ENCODE data around the gene ABHD2. TPM values are rescaled to one million over a fixed set of nuclear protein-coding genes. Genes with fewer than 3 reads are reported as not detected.

ABHD2 gene
- total and polyA plus RNA-seq, 9 donors: 17.0 to 107 (median 89.5) TPM

GRCh38 chr15:89095073-89095472 lies 6.8 kb downstream of the ABHD2 start:
- DNase-seq: no peak
- H3K9me3 ChIP-seq: no peaks in the 10 kb centered on the region
- no peaks in the 10 kb centered on the region for H3K36me3 ChIP-seq
- intact Hi-C loops (cut with DNase I): no loop called here
- no peak overlapping the region for H3K4me3 ChIP-seq
- peaks cover 25% of the 10 kb centered on the region for H3K4me1 ChIP-seq (ENCODE audit: insufficient read depth)
- no peaks in the 10 kb centered on the region for H3K27me3 ChIP-seq
- TF ChIP-seq EP300 (IDR thresholded peaks at IDR 0.05): no peak
- TF ChIP-seq, protein P1, sequence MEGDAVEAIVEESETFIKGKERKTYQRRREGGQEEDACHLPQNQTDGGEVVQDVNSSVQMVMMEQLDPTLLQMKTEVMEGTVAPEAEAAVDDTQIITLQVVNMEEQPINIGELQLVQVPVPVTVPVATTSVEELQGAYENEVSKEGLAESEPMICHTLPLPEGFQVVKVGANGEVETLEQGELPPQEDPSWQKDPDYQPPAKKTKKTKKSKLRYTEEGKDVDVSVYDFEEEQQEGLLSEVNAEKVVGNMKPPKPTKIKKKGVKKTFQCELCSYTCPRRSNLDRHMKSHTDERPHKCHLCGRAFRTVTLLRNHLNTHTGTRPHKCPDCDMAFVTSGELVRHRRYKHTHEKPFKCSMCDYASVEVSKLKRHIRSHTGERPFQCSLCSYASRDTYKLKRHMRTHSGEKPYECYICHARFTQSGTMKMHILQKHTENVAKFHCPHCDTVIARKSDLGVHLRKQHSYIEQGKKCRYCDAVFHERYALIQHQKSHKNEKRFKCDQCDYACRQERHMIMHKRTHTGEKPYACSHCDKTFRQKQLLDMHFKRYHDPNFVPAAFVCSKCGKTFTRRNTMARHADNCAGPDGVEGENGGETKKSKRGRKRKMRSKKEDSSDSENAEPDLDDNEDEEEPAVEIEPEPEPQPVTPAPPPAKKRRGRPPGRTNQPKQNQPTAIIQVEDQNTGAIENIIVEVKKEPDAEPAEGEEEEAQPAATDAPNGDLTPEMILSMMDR (IDR thresholded peaks at IDR 0.05): no peak
- TF ChIP-seq POLR2A (IDR thresholded peaks at IDR 0.05): no peak
- 89 to 95% (median 94%) methylated on average over 5 of the region's 5 CpGs for WGBS, 3 donors
- peak overlapping the region in 1 of 2 donors; percentile 91 for H3K27ac ChIP-seq

GRCh38 chr15:89095556-89095955 lies 7.3 kb downstream of the ABHD2 start:
- no peaks in the 10 kb centered on the region for H3K36me3 ChIP-seq
- no peaks in the 10 kb centered on the region for H3K27me3 ChIP-seq
- H3K9me3 ChIP-seq: no peaks in the 10 kb centered on the region
- no peak for TF ChIP-seq EP300 (IDR thresholded peaks at IDR 0.05)
- TF ChIP-seq POLR2A (IDR thresholded peaks at IDR 0.05): no peak
- TF ChIP-seq, protein P1 (IDR thresholded peaks at IDR 0.05): no peak
- peaks cover 25% of the 10 kb centered on the region for H3K4me1 ChIP-seq (ENCODE audit: insufficient read depth)
- WGBS, 3 donors: 36 to 61% (median 41%) methylated on average over 8 of the region's 8 CpGs
- no peak for DNase-seq
- H3K4me3 ChIP-seq: no peak overlapping the region
- intact Hi-C loops (cut with DNase I): no loop called here
- peak overlapping the region in 1 of 2 donors; percentile 91 for H3K27ac ChIP-seq

DNA sequence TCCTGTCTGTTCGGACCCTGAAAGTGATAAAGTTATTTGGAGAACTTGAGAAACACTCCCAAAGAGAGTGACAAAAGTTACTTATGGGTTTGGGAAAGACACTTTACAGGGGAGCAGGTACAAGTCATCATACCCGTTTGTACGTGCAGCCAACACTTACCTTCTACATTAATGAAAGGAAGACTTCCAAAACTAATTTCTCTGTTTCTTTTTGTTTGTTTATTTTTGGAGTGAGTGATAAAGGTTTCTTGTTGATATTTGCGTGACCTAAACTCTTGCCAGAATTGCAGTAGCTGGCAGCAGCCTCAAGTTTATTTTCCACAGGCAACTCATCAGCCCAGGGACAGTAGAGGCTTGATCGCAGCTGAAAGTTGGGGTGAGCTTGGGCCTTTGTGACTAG lies 8.4 kb downstream of the ABHD2 start:
- no peaks in the 10 kb centered on the region for H3K27me3 ChIP-seq
- no peak for DNase-seq

GRCh38 chr15:89097313-89097712 lies 9.1 kb downstream of the ABHD2 start:
- Histone ChIP-seq H3K36me3 (no peaks in the 10 kb centered on the region), H3K9me3 (no peaks in the 10 kb centered on the region), H3K27me3 (no peaks in the 10 kb centered on the region), H3K4me3 (no peak overlapping the region), H3K4me1 (ENCODE audit: insufficient read depth) (peaks cover 29% of the 10 kb centered on the region), H3K27ac (peak overlapping the region in 1 of 2 donors; percentile 43)
- WGBS, 3 donors: 75 to 84% (median 77%) methylated on average over 1 of the region's 1 CpG
- no peak for DNase-seq
- intact Hi-C loops (cut with DNase I): no loop called here
- TF ChIP-seq POLR2A (IDR thresholded peaks at IDR 0.05): no peak
- no peak for TF ChIP-seq EP300 (IDR thresholded peaks at IDR 0.05)
- TF ChIP-seq, protein P1 (IDR thresholded peaks at IDR 0.05): no peak

More for the DNA sequence above, 8.4 kb downstream of the ABHD2 start:
- intact Hi-C loops (cut with DNase I): no loop called here
- WGBS, 3 donors: 27 to 43% (median 36%) methylated on average over 5 of the region's 5 CpGs
- Histone ChIP-seq H3K4me3 (no peak overlapping the region), H3K36me3 (no peaks in the 10 kb centered on the region), H3K27ac (peak overlapping the region in 1 of 2 donors; percentile 43), H3K4me1 (ENCODE audit: insufficient read depth) (peaks cover 28% of the 10 kb centered on the region), H3K9me3 (no peaks in the 10 kb centered on the region)
- TF ChIP-seq POLR2A (IDR thresholded peaks at IDR 0.05) (no peak), EP300 (IDR thresholded peaks at IDR 0.05) (no peak)
- TF ChIP-seq, protein P1 (IDR thresholded peaks at IDR 0.05): no peak

All from ovary (tissue), 9 donors.